ENCODE data around the gene WNT16. TPM values are rescaled to one million over a fixed set of nuclear protein-coding genes. Genes with fewer than 3 reads are reported as not detected.

The WNT16 gene
- total RNA-seq, 2 experiments from 2014 or later = not detected

- CTCF ChIA-PET = interaction anchor here (1.7 kb wide), 1 partner anchor 10 kb away, joined by 4 read pairs; no protein-coding TSS in a partner anchor
- H3K4me3 Mint-ChIP-seq = no peak overlapping the region
Observed at GRCh38 chr7:121294448-121294992, 34.3 kb upstream of the WNT16 start.

GRCh38 chr7:121297843-121298242, 31.0 kb upstream of the WNT16 start:
- ATAC-seq = no peak
- Mint-ChIP-seq H3K27ac (no peak overlapping the region), H3K27me3 (peaks cover 14% of the 10 kb centered on the region), H3K9me3 (no peaks in the 10 kb centered on the region), H3K4me1 (ENCODE audit: low read depth) (no peaks in the 10 kb centered on the region), H3K36me3 (ENCODE audit: low read depth) (no peaks in the 10 kb centered on the region), H3K4me3 (no peak overlapping the region)
- intact Hi-C loops (cut with micrococcal nuclease) = no loop called here
- TF ChIP-seq, protein P1, sequence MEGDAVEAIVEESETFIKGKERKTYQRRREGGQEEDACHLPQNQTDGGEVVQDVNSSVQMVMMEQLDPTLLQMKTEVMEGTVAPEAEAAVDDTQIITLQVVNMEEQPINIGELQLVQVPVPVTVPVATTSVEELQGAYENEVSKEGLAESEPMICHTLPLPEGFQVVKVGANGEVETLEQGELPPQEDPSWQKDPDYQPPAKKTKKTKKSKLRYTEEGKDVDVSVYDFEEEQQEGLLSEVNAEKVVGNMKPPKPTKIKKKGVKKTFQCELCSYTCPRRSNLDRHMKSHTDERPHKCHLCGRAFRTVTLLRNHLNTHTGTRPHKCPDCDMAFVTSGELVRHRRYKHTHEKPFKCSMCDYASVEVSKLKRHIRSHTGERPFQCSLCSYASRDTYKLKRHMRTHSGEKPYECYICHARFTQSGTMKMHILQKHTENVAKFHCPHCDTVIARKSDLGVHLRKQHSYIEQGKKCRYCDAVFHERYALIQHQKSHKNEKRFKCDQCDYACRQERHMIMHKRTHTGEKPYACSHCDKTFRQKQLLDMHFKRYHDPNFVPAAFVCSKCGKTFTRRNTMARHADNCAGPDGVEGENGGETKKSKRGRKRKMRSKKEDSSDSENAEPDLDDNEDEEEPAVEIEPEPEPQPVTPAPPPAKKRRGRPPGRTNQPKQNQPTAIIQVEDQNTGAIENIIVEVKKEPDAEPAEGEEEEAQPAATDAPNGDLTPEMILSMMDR (IDR thresholded peaks at IDR 0.05) = no peak
- DNase-seq = no peak
- CTCF ChIA-PET = no interaction called here
- POLR2A ChIA-PET = no interaction called here

More at GRCh38 chr7:121294448-121294992, 34.3 kb upstream of the WNT16 start:
- Mint-ChIP-seq H3K36me3 (ENCODE audit: low read depth) (no peaks in the 10 kb centered on the region), H3K9me3 (peaks cover 4% of the 10 kb centered on the region), H3K27ac (no peak overlapping the region), H3K27me3 (peaks cover 10% of the 10 kb centered on the region), H3K4me1 (ENCODE audit: low read depth) (no peaks in the 10 kb centered on the region)
- TF ChIP-seq, protein P1 (IDR thresholded peaks at IDR 0.05) = no peak
- POLR2A ChIA-PET = no interaction called here
- ATAC-seq (no peak), DNase-seq (no peak)
- intact Hi-C loops (cut with micrococcal nuclease) = no loop called here

- no peak for ATAC-seq
- ChIA-PET CTCF (no interaction called here), POLR2A (no interaction called here)
- H3K4me1 Mint-ChIP-seq (ENCODE audit: low read depth) = no peaks in the 10 kb centered on the region
- H3K27ac Mint-ChIP-seq = no peak overlapping the region
- H3K36me3 Mint-ChIP-seq (ENCODE audit: low read depth) = no peaks in the 10 kb centered on the region
- TF ChIP-seq, protein P1 (IDR thresholded peaks at IDR 0.05) = no peak
- no peaks in the 10 kb centered on the region for H3K9me3 Mint-ChIP-seq
- no peak overlapping the region for H3K4me3 Mint-ChIP-seq
- intact Hi-C loops (cut with micrococcal nuclease) = no loop called here
- H3K27me3 Mint-ChIP-seq = peaks cover 14% of the 10 kb centered on the region
- DNase-seq = no peak
Observed at GRCh38 chr7:121298831-121299239, 30.0 kb upstream of the WNT16 start.

DNA sequence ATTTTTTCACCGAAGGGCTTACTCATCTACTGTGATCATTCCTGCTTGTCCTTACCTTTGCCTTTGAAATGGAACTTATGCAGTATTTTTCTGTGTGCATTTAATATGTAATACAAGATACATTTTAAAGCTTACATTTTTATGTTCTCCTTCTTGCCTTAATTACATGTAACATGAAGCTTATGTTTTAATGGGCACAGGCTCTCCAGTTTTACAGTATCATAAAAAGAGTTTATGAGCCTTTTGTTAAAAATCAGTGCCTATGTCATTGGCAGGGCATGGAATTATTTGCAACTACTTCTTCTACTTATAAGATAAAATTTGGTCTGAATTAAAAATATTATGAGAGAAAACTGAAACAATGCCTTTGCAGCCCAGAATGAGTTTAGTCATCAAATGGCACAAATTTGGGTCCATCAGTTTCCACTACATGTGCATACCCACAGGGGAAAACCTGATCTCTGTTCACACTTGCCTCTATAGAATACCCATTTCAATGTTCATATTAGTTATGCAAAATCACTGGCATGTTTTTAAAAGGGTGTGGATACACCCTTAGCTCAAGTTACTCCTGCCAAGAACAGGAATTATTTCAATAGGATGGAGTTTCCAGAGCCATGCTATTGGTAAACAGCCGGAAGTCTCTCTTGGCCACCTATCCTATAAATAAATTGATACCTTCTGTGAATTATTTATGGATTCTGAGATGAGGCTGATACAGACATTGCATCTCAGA, 27.9 kb upstream of the WNT16 start:
- Mint-ChIP-seq H3K36me3 (ENCODE audit: low read depth) (no peaks in the 10 kb centered on the region), H3K4me1 (ENCODE audit: low read depth) (no peaks in the 10 kb centered on the region), H3K9me3 (no peaks in the 10 kb centered on the region), H3K27ac (no peak overlapping the region), H3K4me3 (no peak overlapping the region), H3K27me3 (peaks cover 11% of the 10 kb centered on the region)
- CTCF ChIA-PET = no interaction called here
- TF ChIP-seq, protein P1 (IDR thresholded peaks at IDR 0.05) = no peak
- POLR2A ChIA-PET = interaction anchor here (0.7 to 1.1 kb wide), 2 partner anchors 29 to 53 kb away, joined by 3 to 4 read pairs; no protein-coding TSS in a partner anchor
- DNase-seq (no peak), ATAC-seq (no peak)
- intact Hi-C loops (cut with micrococcal nuclease) = no loop called here
